Dedifferentiated amniotic fluid mesenchymal stem cell (primary cell): Measurements from ENCODE around the gene EDDM13.
"Not testable (repeated sequence)": the region's sequence is repeated elsewhere in the genome, so short reads cannot be mapped to it uniquely, and the experiment has no call there.

ENCODE experiments used
- DNase-seq: peaks from one replicate; pipeline ENCODE4 v3.0.0-alpha.2; 2016; ENCODE audit errors: extremely low spot score

Gene EDDM13

GRCh38 chr19:56272161-56272798 is at the start of gene EDDM13:
Gene EDDM13, plus strand, starts transcription at chr19:56272748. Its CDS starts 87 bp downstream, at chr19:56272835.
- no peak for DNase-seq

- no peak for DNase-seq
Observed at GRCh38 chr19:56222901-56223300, 49.6 kb upstream of the EDDM13 start.

- DNase-seq = no peak
Observed at GRCh38 chr19:56223481-56223880, 49.1 kb upstream of the EDDM13 start.

GRCh38 chr19:56245121-56245740 is 27.3 kb upstream of the EDDM13 start:
- no peak for DNase-seq

- DNase-seq = not testable (repeated sequence)
Observed at GRCh38 chr19:56245764-56246163, 26.8 kb upstream of the EDDM13 start.

GRCh38 chr19:56248736-56249338 is 23.7 kb upstream of the EDDM13 start:
- DNase-seq = not testable (repeated sequence)

- DNase-seq = peak; percentile 42
Observed at GRCh38 chr19:56252699-56253422, 19.7 kb upstream of the EDDM13 start.

GRCh38 chr19:56253737-56254136 is 18.8 kb upstream of the EDDM13 start:
- DNase-seq = peak; percentile 62

- DNase-seq = no peak
Observed at GRCh38 chr19:56258272-56258671, 14.3 kb upstream of the EDDM13 start.

- DNase-seq = no peak
Observed at GRCh38 chr19:56261145-56261544, 11.4 kb upstream of the EDDM13 start.

GRCh38 chr19:56261932-56262331 is 10.6 kb upstream of the EDDM13 start:
- DNase-seq = not testable (repeated sequence)

GRCh38 chr19:56263319-56263718 is 9.2 kb upstream of the EDDM13 start:
- DNase-seq = no peak

- no peak for DNase-seq
Observed at GRCh38 chr19:56266051-56266450, 6.5 kb upstream of the EDDM13 start.

GRCh38 chr19:56269348-56269747 is 3.2 kb upstream of the EDDM13 start:
- DNase-seq = no peak

GRCh38 chr19:56270676-56271075 is 1.9 kb upstream of the EDDM13 start:
- DNase-seq = no peak

- no peak for DNase-seq
Observed at GRCh38 chr19:56271151-56271550, 1.4 kb upstream of the EDDM13 start.

- no peak for DNase-seq
Observed at GRCh38 chr19:56273563-56274117, 1.1 kb downstream of the EDDM13 start.

- no peak for DNase-seq
Observed at GRCh38 chr19:56282809-56283208, 10.3 kb downstream of the EDDM13 start.

- DNase-seq = no peak
Observed at GRCh38 chr19:56284746-56285145, 12.2 kb downstream of the EDDM13 start.

- no peak for DNase-seq
Observed at GRCh38 chr19:56290104-56290503, 17.6 kb downstream of the EDDM13 start.

GRCh38 chr19:56291867-56292266 is 19.3 kb downstream of the EDDM13 start:
- no peak for DNase-seq

- DNase-seq = no peak
Observed at GRCh38 chr19:56294549-56294948, 22.0 kb downstream of the EDDM13 start.
